Astrocyte of the hippocampus (primary cell): ENCODE data around the gene NOD2.

Source experiments
- DNase-seq: peaks from one replicate; pipeline ENCODE4 v3.0.0; 2011; ENCODE audit warnings: low read depth, low spot score

Gene NOD2

DNA sequence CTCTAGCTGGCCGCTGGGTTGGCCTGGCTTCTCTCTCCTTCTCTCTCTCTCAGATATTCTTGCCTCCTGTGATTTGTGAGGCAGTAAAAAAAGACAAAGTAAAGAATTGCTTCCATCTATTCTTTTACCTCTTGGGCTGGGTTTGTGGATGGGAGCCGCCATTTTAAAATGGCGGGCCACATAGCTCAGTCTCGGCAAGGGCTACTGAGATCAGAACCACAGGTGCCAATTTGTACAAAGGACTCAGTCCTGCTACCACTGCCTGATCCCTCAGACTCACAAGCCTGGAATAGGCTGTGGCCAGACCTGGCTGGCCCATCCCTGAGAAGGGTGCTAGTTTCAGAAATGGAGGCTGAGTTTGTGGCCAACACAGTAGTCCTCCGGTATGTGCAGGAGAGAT is 24.1 kb downstream of the NOD2 start:
- no peak for DNase-seq

DNA sequence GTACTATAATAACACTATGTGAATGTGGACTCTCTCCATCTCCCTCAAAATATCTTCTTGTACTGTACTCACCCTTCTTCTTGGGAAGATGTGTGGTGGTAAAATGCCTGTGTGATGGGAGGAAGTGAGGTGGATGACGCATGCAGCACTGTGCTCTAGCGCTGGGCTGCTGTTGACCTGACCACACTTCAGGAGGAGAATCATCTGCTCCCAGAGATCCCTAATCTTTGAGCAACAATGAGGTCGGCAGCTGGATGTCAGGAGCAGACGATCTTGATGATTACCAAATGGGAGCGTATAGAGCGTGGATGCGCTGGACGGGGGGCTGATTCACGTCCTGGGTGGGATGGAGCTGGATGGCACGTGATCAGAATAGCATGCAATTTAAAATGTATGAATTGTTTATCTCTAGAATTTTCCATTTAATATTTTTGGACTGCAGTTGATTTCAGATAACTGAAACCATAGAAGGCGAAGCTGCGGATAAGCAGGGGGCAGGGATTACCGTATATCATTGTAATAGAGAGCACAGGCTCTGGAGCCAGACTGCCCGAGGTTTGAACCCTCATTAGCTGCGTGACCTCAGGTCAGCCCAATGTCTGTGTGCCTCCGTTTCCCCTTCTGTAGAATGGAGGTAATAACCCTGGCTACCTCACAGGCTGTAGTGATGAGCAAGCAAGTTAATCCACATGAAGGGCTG is 24.8 kb downstream of the NOD2 start:
- no peak for DNase-seq

DNA sequence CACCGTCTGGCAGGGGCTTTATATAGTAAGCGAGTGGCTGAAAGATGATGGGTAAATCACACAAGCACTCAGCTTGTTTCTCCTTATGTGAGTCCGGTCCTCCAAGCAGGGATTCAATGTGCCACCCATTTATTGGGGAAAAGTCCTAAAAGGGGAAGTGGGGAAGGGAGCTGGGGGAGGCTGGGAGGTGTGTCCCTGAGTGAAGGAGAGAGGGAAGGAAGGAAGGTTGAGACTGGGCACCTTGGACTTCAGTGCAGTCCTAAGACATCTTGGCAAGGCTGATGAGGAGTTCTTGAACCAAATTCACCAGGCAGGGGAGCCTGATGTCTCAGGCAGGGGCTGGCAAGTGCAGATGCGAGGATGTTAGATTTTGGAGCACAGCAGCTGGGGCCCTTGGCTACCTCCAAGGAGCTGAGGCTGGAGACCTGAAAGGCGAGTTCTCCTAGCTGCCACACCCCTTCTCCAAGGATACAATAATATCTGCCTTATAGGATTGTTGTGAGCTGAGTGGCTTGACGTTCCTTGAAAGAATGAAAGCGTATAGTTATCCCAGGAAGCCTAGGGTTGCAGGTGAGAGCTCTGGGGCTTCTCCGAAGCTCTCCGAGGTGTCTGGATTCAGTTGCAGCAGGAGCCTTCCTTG is 25.5 kb downstream of the NOD2 start:
- DNase-seq, result no peak

DNA sequence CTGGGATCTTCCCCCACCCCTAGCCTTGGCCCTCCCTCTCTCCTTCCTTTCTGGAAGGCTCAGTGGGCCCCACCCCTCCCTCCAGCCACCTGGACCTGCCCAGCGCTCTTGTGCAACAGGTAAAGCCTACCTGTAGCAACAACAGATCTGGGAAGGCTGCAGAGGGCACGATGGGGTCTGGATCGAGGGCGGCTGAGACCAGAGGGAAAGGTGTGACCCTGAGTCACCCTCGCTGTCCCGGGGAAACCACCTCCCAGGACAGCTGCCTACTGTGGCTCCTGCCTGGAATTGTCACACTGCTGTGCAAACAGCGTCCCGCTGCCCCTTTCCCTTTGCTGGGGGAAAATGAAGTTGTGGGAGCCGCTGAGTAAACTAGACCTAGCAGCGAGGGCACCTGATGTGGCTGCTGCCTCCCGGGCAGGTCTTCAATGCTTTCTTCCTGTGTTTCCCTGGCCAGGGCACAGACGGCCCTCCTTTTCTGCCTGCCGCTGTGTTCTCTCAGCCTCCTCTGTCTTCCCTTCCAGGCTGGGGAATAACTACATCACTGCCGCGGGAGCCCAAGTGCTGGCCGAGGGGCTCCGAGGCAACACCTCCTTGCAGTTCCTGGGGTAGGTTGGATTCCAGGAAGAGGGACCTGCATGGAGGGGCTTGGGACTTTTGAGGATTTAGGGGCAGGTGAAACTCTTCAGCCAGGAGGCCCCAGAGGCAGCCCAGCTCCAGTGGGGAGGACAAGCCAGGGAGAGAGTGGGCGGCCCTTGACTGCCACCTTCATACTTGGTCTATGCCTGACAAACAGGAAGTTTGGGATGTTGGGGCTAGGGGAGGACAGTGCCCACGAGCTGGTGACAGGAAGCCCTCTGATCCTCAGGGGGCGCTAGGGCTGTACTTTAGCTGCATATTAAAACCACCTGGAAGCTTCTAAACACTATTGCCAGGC is 26.3 kb downstream of the NOD2 start:
- DNase-seq, result no peak

DNA sequence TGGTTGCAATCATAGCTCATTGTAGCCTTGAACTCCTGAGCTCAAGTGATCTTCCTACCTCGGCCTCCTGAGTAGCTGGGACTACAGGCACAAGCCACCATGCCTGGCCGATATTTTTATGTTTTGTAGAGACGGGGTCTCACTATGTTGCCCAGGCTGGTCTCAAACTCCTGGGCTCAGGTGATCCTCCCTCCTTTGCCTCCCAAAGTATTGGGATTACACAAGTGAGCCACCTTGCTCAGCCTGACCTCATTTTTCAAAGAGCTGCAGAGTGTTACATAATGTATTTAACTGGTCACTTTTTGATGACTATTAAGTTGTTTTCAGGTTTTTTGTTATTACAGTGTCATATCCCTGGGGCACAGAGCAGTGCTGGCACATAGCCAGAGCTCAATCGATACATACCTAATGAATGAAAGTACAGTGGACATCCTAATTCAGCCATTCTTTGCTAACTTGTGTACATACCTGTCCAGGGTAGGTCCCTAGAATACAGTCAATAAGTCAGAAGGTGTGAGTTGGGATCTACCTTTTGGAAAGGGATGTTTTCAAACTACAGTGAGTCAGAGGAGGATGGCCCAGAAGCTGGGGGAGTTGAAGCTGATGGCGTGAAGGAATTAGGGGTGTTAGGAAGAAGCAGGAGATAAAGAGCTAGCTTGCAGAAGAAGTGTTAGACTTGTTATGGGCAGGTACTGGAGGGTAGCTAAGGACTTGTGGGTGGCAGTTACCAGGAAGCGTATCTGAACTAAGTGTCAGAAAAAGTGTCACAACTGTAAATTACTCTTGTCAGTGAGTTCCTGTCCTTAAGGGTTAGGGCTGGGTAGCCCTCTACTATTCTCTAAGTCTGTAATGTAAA is 28.4 kb downstream of the NOD2 start:
- no peak for DNase-seq

DNA sequence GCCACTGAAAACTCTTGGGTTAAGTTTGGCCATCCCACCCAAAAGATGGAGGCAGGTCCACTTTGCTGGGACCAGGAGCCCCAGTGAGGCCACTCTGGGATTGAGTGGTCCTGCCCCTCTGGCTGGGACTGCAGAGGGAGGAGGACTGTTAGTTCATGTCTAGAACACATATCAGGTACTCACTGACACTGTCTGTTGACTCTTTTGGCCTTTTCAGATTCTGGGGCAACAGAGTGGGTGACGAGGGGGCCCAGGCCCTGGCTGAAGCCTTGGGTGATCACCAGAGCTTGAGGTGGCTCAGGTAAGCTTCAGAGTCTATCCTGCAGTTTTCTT is 29.0 kb downstream of the NOD2 start:
- no peak for DNase-seq

DNA sequence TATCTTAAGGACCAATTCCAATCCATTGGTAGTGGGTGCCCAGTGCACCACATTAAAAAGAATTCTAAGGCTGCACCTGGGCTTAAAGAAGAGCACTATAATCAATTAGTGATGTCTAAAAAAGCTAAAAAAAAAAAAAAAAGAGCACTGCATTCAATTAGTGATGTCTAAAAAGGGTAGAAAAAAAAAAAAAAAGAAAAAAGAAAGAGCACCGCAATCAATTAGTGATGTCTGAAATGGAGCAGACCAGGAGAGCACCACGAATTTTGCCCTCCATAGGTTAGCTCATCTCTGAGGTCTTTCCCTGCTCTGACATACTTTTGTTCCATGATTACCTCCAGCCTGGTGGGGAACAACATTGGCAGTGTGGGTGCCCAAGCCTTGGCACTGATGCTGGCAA is 29.6 kb downstream of the NOD2 start:
- no peak for DNase-seq

DNA sequence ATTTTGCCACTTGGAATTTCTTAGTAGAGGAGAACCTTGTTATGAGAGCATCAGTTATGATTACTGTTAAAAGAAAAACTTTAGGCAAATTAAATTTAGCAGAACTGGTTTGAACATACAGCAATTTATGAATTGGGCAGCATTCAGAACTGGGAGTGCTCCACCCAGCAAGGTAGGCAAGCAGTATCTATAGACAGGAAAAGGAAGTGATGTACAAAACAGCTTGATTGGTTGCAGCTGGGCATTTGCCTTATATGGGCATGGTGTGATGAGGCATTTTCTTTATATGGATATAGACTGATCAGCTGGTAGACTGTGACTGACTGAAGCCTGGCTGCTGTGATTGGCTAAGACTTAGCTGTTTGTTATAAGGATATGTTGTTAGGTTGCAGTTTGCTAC is 30.9 kb downstream of the NOD2 start:
- no peak for DNase-seq

DNA sequence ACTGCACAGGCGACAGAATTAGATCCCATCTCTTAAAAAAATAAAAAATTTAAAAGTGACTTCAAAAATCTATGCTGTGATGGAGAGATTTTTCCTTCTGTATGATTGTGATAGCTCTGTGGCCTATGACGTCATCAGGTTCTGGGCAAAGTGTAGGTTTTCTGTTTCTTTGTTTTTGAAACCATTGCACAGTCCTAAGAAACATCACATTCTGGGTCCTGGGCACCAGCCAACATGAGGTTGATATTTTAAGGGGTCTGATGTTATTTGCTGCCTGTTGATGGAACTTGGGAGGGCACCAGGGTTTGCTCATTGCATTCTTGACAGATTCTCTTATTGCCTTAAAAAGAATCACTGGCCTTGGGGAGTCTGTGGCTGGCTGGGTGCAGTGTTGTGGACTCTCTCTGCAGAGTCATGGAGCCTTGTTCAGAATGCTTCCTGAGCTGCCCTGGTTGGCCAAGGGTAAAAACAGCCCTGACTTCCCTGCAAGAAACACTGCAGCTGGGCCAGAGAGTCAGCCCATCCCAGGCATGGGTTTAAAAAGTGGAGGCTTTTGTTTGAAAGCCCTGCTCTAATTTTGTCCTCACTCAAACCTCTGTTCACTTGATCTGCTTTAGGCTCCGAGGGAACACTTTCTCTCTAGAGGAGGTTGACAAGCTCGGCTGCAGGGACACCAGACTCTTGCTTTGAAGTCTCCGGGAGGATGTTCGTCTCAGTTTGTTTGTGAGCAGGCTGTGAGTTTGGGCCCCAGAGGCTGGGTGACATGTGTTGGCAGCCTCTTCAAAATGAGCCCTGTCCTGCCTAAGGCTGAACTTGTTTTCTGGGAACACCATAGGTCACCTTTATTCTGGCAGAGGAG is 38.0 kb downstream of the NOD2 start:
- no peak for DNase-seq

DNA sequence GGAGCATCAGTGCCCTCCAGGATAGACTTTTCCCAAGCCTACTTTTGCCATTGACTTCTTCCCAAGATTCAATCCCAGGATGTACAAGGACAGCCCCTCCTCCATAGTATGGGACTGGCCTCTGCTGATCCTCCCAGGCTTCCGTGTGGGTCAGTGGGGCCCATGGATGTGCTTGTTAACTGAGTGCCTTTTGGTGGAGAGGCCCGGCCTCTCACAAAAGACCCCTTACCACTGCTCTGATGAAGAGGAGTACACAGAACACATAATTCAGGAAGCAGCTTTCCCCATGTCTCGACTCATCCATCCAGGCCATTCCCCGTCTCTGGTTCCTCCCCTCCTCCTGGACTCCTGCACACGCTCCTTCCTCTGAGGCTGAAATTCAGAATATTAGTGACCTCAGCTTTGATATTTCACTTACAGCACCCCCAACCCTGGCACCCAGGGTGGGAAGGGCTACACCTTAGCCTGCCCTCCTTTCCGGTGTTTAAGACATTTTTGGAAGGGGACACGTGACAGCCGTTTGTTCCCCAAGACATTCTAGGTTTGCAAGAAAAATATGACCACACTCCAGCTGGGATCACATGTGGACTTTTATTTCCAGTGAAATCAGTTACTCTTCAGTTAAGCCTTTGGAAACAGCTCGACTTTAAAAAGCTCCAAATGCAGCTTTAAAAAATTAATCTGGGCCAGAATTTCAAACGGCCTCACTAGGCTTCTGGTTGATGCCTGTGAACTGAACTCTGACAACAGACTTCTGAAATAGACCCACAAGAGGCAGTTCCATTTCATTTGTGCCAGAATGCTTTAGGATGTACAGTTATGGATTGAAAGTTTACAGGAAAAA is 38.8 kb downstream of the NOD2 start:
- DNase-seq, result no peak

DNA sequence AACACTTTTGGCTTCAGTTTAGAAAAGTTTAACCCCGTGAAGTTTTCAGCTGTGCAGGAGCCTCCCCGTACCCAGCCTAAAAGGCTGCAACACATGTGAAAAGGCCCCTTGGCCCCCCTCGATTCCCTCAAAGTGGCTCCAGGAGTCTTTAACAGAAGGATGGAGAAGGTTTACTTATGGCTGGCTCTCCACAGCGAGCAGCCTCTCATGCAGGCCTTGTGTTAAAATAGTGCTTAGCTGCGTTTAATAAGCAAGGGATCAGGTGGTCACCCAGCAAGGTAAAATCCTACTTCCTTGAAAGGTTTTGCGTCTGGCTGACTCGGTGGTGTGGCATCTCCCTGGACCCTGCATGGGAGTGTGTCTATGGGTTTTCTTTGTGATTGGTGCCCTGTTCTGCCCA is 40.1 kb downstream of the NOD2 start:
- no peak for DNase-seq

DNA sequence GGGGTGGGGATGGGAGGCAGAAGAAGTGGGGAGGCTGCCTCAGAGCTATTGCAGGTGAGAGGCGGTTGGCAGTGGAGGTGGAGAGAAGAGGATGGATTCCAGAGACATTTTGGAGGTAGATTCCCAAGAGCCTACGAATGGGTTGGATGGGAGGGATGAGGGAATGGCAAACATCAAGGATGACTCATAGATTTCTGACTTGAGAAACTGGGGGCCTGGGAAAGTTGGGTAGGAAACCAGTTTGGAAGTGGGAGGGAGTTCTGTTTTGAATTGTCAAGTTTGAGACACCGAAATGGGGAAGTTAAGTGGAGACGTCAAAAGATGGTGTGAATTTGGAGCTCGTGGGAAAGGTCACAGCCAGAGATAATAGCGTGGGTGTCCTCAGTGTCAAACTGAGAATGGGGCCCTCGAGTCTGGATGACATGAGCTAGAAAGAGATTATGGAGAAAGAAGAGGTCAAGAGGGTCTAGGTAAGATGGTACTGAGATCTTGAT is 42.3 kb downstream of the NOD2 start:
- no peak for DNase-seq

DNA sequence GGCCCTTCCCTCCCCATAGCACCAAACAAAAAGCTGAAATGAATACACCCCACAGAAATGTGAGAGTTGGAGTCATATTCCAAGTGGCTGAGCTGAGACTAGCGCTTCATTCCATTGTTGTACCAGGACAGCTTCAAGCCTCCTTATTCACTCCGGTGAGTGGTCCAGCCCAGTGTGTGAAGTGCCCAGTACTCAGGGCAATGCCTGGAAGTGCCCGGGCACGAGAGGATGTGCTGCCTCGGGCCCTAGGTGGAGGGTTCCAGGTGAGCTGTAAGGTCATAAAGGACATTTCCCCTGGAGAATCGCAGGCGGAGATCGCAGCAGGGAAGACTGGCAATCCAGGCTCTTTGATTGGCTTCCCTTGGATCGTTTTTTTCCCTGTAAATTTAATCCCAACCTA is 43.0 kb downstream of the NOD2 start:
- DNase-seq, result no peak

DNA sequence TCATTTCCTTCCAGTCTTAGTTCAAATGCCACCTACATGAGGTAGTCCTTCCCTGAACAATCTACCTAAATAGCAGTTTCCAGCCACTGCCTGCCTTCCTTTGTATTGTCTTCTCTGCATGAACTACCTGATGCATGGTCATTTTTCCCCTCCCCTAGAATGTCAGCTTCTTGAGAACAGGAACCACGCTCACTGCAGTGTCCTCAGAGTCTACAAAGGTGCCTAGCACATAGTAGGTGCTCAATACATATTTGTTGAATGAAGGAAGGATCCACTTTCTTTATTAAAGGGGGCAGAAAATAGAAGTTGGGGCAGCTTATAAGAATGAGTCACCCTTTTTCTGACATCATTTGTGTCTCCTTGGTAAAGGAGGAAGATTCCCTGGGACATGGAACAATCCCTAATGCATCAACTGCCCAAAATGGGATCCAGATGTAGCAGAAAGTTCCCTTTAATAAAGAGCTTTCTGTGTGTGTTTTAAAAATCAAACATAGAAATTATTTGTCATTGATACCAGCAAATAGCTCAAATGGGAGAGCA is 44.1 kb downstream of the NOD2 start:
- DNase-seq, result no peak

DNA sequence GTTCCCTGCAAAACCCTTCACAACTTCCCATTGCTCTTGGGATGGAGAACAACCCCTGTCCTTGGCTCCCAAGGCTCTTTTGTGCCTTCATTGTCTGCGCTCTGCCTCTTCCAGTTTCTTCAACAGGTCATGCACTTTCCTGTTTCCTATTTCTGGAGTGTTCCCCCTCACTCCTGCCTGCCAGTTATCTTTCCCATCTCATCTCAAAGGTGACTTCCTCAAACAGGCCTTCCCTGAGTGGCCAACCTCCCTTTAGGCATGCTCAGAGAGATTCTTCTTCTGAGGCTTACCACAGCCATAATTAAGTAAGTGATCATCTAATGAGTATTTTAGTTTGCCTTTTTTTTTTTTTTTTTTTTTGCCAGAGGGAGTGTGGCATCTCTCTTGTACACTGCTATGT is 45.6 kb downstream of the NOD2 start:
- DNase-seq, result no peak

DNA sequence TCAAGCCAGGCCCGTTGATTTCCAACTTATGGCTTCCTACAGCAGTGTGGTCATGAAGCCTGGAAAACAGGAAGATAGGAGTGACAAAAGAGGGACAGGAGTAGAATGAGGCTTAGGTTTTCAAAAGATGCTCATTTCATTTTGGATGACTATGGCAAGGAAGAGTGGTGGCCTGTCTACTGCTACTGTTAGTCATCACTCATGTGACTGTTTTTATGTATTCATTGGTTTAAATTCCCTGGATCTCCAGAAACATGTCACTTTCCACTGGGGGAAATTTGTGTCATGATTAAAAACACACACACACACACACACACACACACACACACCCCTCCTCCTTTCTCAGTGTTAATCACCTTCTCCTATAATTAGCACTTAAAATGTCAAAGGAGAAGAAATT is 47.3 kb downstream of the NOD2 start:
- DNase-seq, result no peak

DNA sequence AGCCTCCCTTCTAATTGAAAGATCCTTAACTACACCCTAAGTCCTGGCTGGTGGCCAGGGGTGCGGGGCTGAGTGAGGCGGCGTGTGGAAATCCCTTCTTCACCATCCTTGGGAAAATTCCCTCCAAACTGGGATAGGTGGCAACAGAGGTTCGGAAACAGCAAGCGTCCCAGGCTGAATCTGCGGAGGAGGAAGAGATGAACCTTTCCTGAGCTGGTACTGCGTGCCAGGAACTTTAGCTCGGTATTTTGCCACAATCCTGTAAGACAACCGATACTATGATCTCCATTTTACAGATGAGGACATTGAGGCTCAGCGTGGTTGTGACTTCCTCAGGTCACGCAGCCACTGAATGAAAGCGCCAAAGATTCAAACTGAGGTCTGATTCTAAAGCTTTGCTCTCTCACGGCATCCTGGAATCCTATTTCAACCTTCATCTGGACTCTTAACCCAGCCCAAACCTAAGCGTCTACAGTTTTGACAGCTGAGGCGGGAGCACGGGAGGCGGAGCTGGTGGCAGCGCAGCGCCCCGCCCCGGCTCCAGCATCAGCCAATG is 47.9 kb downstream of the NOD2 start:
- DNase-seq, result no peak

DNA sequence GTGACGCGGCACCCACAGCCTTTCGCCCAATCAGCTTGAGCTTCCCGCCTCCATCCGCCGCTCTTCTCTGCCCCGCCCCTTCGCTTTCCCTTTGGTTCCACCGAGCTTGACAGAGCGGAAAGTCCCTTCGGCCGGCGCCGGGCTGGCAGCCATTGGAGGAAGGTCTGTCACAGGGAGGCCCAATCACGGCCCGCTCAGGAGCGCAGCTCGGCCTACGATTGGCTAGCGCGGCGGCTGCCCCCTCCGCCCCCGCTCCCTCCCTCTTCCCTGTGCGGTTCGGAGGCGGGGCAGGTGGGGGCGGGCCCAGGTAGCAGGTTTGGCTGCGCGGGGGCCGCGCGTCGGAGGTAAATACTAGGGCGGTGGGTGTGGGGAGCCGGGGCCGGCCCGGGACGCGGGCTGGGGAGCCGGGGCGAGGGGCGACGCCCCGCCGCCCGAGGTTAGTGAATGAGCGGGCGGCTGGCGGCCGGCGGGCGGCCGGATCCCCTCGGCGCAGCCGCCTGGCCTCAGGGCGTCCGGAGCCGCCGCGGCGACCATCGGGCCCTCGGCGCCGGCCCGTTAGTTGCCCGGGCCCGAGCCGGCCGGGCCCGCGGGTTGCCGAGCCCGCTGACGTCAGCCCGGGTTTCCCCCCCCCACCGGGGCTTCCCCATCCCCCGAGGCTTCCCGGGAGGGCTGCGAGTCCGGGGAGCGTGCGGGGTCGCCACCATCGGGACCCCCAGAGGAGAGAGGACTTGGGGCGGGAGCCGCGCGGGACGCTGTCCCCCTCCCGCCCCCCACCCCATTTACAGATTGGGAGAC is 48.6 kb downstream of the NOD2 start, which contains the start of gene CYLD:
Gene CYLD, plus strand, starts transcription at position 306 of the 795 bp plus-strand sequence. CDS start 7,613 bp downstream, outside the sequence.
- DNase-seq, result peak; percentile 100
